GM12878 (cell line): ENCODE data around the gene PLB1. TPM values are rescaled to one million over a fixed set of nuclear protein-coding genes. Genes with fewer than 3 reads are reported as not detected.

ENCODE experiments used
- ATAC-seq: fragments of 200-7000 bp; cut with Tn5 transposase; 3 replicates; pipeline ENCODE4 v1.9.1; 2020; ENCODE audit warnings: mild to moderate bottlenecking, moderate library complexity
- BruUV-seq: library from RNA; stranded (reverse); fragments of 400-500 nt; replicated peaks from 2 replicates; lab custom pipeline; 2021; lab: Mats Ljungman, UMichigan
- CTCF ChIA-PET: fragments of 300-600 bp; sonication (Branson Sonifier 250); formaldehyde crosslinking; extraction: SDS; loops from one replicate; lab custom pipeline; 2021; ENCODE audit warnings: inconsistent platforms; lab: Yijun Ruan, JAX
- POLR2A ChIA-PET: fragments of 350-600 bp; formaldehyde crosslinking; extraction: SDS; loops from one replicate; lab custom pipeline; 2021; ENCODE audit warnings: inconsistent platforms; lab: Charles Lee
- RAD21 ChIA-PET: fragments of 300-600 bp; sonication (Branson Sonifier 250); formaldehyde crosslinking; loops from one replicate; lab custom pipeline; 2023; ENCODE audit warnings: antibody characterized with exemption; ENCODE audit not compliant: unreplicated experiment; lab: Charles Lee
- SMC1A ChIA-PET: fragments of 300-600 bp; sonication (Branson Sonifier 250); formaldehyde crosslinking; loops from one replicate; lab custom pipeline; 2023; ENCODE audit not compliant: unreplicated experiment, uncharacterized antibody; lab: Charles Lee
- DNase-seq: peaks from one replicate; pipeline ENCODE4 v3.0.0-alpha.2; 2011; ENCODE audit warnings: low read depth, low spot score
- FAIRE-seq: peaks from 3 replicates; lab custom pipeline; 2011; peaks lifted over from hg19 to GRCh38; lab: Jason Lieb, UNC
- H2AFZ ChIP-seq: 2 replicates; pipeline ENCODE4 v1.6.0; 2011; ENCODE audit warnings: low read depth, low read length, control low read depth; ENCODE audit not compliant: control insufficient read depth
- H3K27ac ChIP-seq: 2 replicates; pipeline ENCODE4 v1.5.1; 2011; ENCODE audit warnings: control low read depth; ENCODE audit not compliant: control insufficient read depth, insufficient read depth
- H3K27me3 ChIP-seq, 2 experiments: replicated peaks in 1 of 2; 2 replicates each; pipeline versions ENCODE4 v1.6.0 to v1.6.1; 2011; ENCODE audit warnings: low read length in 1 of 2; ENCODE audit not compliant: control insufficient read depth in 2 of 2, insufficient read depth in 2 of 2
- H3K36me3 ChIP-seq, 2 experiments: 2 replicates each; pipeline ENCODE4 v1.5.1; 2011; ENCODE audit warnings: low read length in 1 of 2; ENCODE audit not compliant: control insufficient read depth in 2 of 2, insufficient read depth in 2 of 2
- H3K4me1 ChIP-seq: 2 replicates; pipeline ENCODE4 v1.6.1; 2011; ENCODE audit warnings: mild to moderate bottlenecking, low read length, moderate library complexity, mixed read lengths; ENCODE audit not compliant: control insufficient read depth, insufficient read depth
- H3K4me2 ChIP-seq: 2 replicates; pipeline ENCODE4 v1.6.0; 2011; ENCODE audit warnings: control low read depth; ENCODE audit not compliant: control insufficient read depth, insufficient read depth
- H3K4me3 ChIP-seq: fragments of 200-600 bp; sonication (generic); 2 replicates; pipeline ENCODE4 v1.5.1; 2016
- H3K79me2 ChIP-seq: 2 replicates; pipeline ENCODE4 v1.6.0; 2011; ENCODE audit warnings: low read length; ENCODE audit not compliant: control insufficient read depth, insufficient read depth
- H3K9ac ChIP-seq: 2 replicates; pipeline ENCODE4 v1.8.0; 2011; ENCODE audit warnings: low read length, control low read depth, mixed read lengths; ENCODE audit not compliant: control insufficient read depth, insufficient read depth
- H3K9me3 ChIP-seq: replicated peaks from 3 replicates; pipeline ENCODE4 v1.5.1; 2011; ENCODE audit warnings: mild to moderate bottlenecking, low read length; ENCODE audit not compliant: control insufficient read depth, insufficient read depth
- H4K20me1 ChIP-seq: 2 replicates; pipeline ENCODE4 v1.6.0; 2011; ENCODE audit not compliant: control insufficient read depth, insufficient read depth
- ATF3 ChIP-seq: IDR thresholded peaks from 2 replicates; pipeline ENCODE4 v1.6.1; 2011; ENCODE audit warnings: low read depth, mild to moderate bottlenecking, low read length, moderate library complexity, borderline replicate concordance; ENCODE audit errors: extremely low read depth
- BCLAF1 ChIP-seq: fragments of 450-650 bp; IDR thresholded peaks from 2 replicates; pipeline ENCODE4 v1.6.1; 2017; ENCODE audit warnings: antibody characterized with exemption, mild to moderate bottlenecking, moderate library complexity
- CTCF ChIP-seq, 3 experiments: IDR thresholded peaks in 2 of 3; conservative IDR thresholded peaks in 1 of 3; 2 replicates each; pipeline ENCODE4 v1.5.1; 2011; ENCODE audit warnings: low read depth in 3 of 3, low read length in 3 of 3, mild to moderate bottlenecking in 3 of 3, control low read depth in 2 of 3, moderate library complexity in 2 of 3, inconsistent platforms in 1 of 3, mixed read lengths in 1 of 3; ENCODE audit not compliant: control insufficient read depth in 2 of 3, insufficient read depth in 1 of 3; ENCODE audit errors: extremely low read depth in 1 of 3
- E2F4 ChIP-seq: IDR thresholded peaks from 2 replicates; pipeline ENCODE4 v1.6.1; 2012; ENCODE audit warnings: low read depth, low read length, improper control_type of control experiment
- EGR1 ChIP-seq, 2 experiments: IDR thresholded peaks; 1 replicate in 1 of 2; 2 replicates in 1 of 2; pipeline ENCODE4 v1.6.1; 2011 to 2012; ENCODE audit warnings: low read depth in 2 of 2, low read length in 2 of 2, borderline replicate concordance in 1 of 2, mild to moderate bottlenecking in 1 of 2, moderate library complexity in 1 of 2
- EZH2 ChIP-seq: IDR thresholded peaks from 2 replicates; pipeline ENCODE4 v1.6.1; 2012; ENCODE audit warnings: low read depth, mild to moderate bottlenecking, control low read depth, inconsistent platforms, low read length, borderline replicate concordance; ENCODE audit not compliant: control insufficient read depth
- FOS ChIP-seq: IDR thresholded peaks from 3 replicates; pipeline ENCODE4 v1.6.1; 2011; ENCODE audit warnings: borderline replicate concordance; ENCODE audit not compliant: insufficient read length; ENCODE audit errors: extremely low read depth
- HDAC2 ChIP-seq: fragments of 200-600 bp; sonication (generic); IDR thresholded peaks from 2 replicates; pipeline ENCODE4 v1.6.1; 2017
- JUND ChIP-seq: IDR thresholded peaks from 2 replicates; pipeline ENCODE4 v1.6.1; 2012; ENCODE audit warnings: low read depth, mild to moderate bottlenecking, low read length, improper control_type of control experiment, moderate library complexity
- KAT2A ChIP-seq: conservative IDR thresholded peaks from 2 replicates; pipeline ENCODE4 v1.6.1; 2011; ENCODE audit warnings: low read depth, low read length; ENCODE audit not compliant: control insufficient read depth
- MEF2B ChIP-seq: fragments of 450-650 bp; IDR thresholded peaks from 2 replicates; pipeline ENCODE4 v1.6.1; 2018; ENCODE audit warnings: mild to moderate bottlenecking, moderate library complexity; ENCODE audit not compliant: partially characterized antibody, poor library complexity, severe bottlenecking
- NRF1 ChIP-seq: conservative IDR thresholded peaks from 2 replicates; pipeline ENCODE4 v1.6.1; 2011; ENCODE audit warnings: mild to moderate bottlenecking, low read depth, low read length, improper control_type of control experiment
- PAX8 ChIP-seq: fragments of 450-650 bp; IDR thresholded peaks from 2 replicates; pipeline ENCODE4 v1.6.1; 2017; ENCODE audit warnings: mild to moderate bottlenecking, moderate library complexity
- RCOR1 ChIP-seq: conservative IDR thresholded peaks from 2 replicates; pipeline ENCODE4 v1.6.1; 2012; ENCODE audit warnings: low read depth, low read length, improper control_type of control experiment
- SIN3A ChIP-seq: IDR thresholded peaks from 2 replicates; pipeline ENCODE4 v1.6.1; 2012; ENCODE audit warnings: low read depth, low read length, improper control_type of control experiment
- SMARCA5 ChIP-seq: fragments of 450-650 bp; IDR thresholded peaks from 2 replicates; pipeline ENCODE4 v1.6.1; 2017; ENCODE audit warnings: mild to moderate bottlenecking
- ZSCAN29 ChIP-seq: fragments of 450-650 bp; IDR thresholded peaks from 2 replicates; pipeline ENCODE4 v1.6.1; 2017; ENCODE audit warnings: mild to moderate bottlenecking, moderate library complexity
- WGBS: methylation state at CpG from one replicate; pipeline ENCODE4 v1.1.6; 2016; ENCODE audit warnings: low lambda C conversion rate; ENCODE audit not compliant: insufficient replicate concordance, insufficient coverage; ENCODE audit errors: missing lambda C conversion rate; 5-methylcytosine and 5-hydroxymethylcytosine counted together
- in situ Hi-C: fragments of 300-500 bp; cut with MboI; formaldehyde crosslinking; loops from 9 replicates; pipeline ENCODE4 v1.14.3; 2018; ENCODE audit warnings: mixed read lengths
- intact Hi-C: fragments of 100-400 bp; cut with micrococcal nuclease; formaldehyde crosslinking; loops from one replicate; pipeline ENCODE4 v1.14.2; 2022; ENCODE audit not compliant: unreplicated experiment
- polyA plus RNA-seq, 11 experiments: library from polyadenylated mRNA; depleted of rRNA in 4 of 11; unstranded in 6 of 11; stranded (reverse) in 5 of 11; fragments of >200 nt; fragmentation: Nextera tagmentation in 4 of 11; fragmentation: Illumina TruSeq in 1 of 11; extraction: Ambion mirVana in 4 of 11; extraction: Trizol in 1 of 11; gene quantifications; 1 replicate in 1 of 11; 2 replicates in 10 of 11; pipeline versions ENCODE4 v1.2.1 to v1.2.3, GENCODE V29; 2011 to 2016; ENCODE audit warnings: inconsistent platforms in 2 of 11, missing spikeins in 2 of 11, low read depth in 1 of 11
- total RNA-seq, 4 experiments: library from RNA; depleted of rRNA in 3 of 4; stranded (reverse); fragments of >200 nt in 3 of 4; fragmentation: Illumina TruSeq in 1 of 4; extraction: Trizol in 1 of 4; gene quantifications; 2 replicates each; pipeline versions ENCODE4 v1.2.1 to v1.2.3, GENCODE V29; 2013 to 2021

The PLB1 gene
- total and polyA plus RNA-seq, 10 of the 15 experiments (the other 5 are each of a cell fraction or from before 2014, with no cell fraction given): 0.03 to 0.49 (median 0.28) TPM

- Histone ChIP-seq H3K36me3 (no peaks in the 10 kb centered on the region), H3K27me3 (no peaks in the 10 kb centered on the region), H3K9me3 (no peaks in the 10 kb centered on the region), H3K9ac (no peak overlapping the region), H3K27ac (no peak overlapping the region), H3K79me2 (no peaks in the 10 kb centered on the region), H4K20me1 (no peaks in the 10 kb centered on the region), H3K4me1 (peaks cover 6% of the 10 kb centered on the region; the same call in 1 of the 2 replicates), H3K4me3 (no peak overlapping the region), H2AFZ (no peak overlapping the region), H3K4me2 (no peak overlapping the region)
- ChIA-PET CTCF (no interaction called here), POLR2A (no interaction called here), RAD21 (interaction anchor here (0.8 kb wide), 1 partner anchor 79 kb away, joined by 3 read pairs; no protein-coding TSS in a partner anchor), SMC1A (no interaction called here)
- no peak for ATAC-seq
- WGBS: 49% methylated on average over 4 of the region's 4 CpGs
- intact Hi-C loops: no loop called here
- no TSS peak for BruUV-seq
- in situ Hi-C loops: no loop called here
- FAIRE-seq: no peak
- DNase-seq: no peak
- no peak for TF ChIP-seq NRF1
- TF ChIP-seq EZH2: no peak
- no peak for TF ChIP-seq SMARCA5
- TF ChIP-seq SIN3A: no peak
- no peak for TF ChIP-seq E2F4
- no peak for TF ChIP-seq ZSCAN29
- TF ChIP-seq BCLAF1: no peak
- no peak for TF ChIP-seq EGR1 (IDR thresholded peaks at IDR 0.05; ENCODE audit: borderline replicate concordance in 1 of 2, low read depth in 2 of 2, low read length in 2 of 2)
- no peak for TF ChIP-seq PAX8
- TF ChIP-seq RCOR1: no peak
- TF ChIP-seq ATF3: no peak
- no peak for TF ChIP-seq FOS
- no peak for TF ChIP-seq HDAC2
- TF ChIP-seq CTCF (IDR thresholded peaks at IDR 0.05 in 2 of 3, conservative IDR thresholded peaks at IDR 0.05 in 1 of 3; ENCODE audit: control insufficient read depth in 2 of 3, extremely low read depth in 1 of 3, insufficient read depth in 1 of 3, low read depth in 3 of 3, low read length in 3 of 3): no peak
- no peak for TF ChIP-seq KAT2A
- TF ChIP-seq MEF2B: no peak
- no peak for TF ChIP-seq JUND
Measured at GRCh38 chr2:28487258-28487657, 8.6 kb upstream of the PLB1 start.
